Left ventricle myocardium inferior (tissue), 1 donor: ENCODE measurements around the gene OR5A1. TPM values are rescaled to one million over a fixed set of nuclear protein-coding genes. Genes with fewer than 3 reads are reported as not detected.

Source experiments
- DNase-seq: peaks from one replicate; pipeline ENCODE4 v3.0.0-alpha.2; 2020
- H3K27ac ChIP-seq: fragments of 200-600 bp; replicated peaks from 2 replicates; pipeline ENCODE4 v1.8.0; 2021
- H3K27me3 ChIP-seq: fragments of 200-600 bp; 2 replicates; pipeline ENCODE4 v1.8.0; 2021; ENCODE audit warnings: low read depth
- H3K36me3 ChIP-seq: fragments of 200-600 bp; 2 replicates; pipeline ENCODE4 v1.8.0; 2021
- H3K4me1 ChIP-seq: fragments of 200-600 bp; 2 replicates; pipeline ENCODE4 v1.8.0; 2021
- H3K4me3 ChIP-seq: fragments of 200-600 bp; 2 replicates; pipeline ENCODE4 v1.8.0; 2021; ENCODE audit warnings: mild to moderate bottlenecking, moderate library complexity
- H3K9me3 ChIP-seq: fragments of 200-600 bp; replicated peaks from 2 replicates; pipeline ENCODE4 v1.8.0; 2021
- intact Hi-C: fragments of 100-400 bp; cut with micrococcal nuclease; formaldehyde crosslinking; loops from one replicate; pipeline ENCODE4 v1.11.0; 2022
- total RNA-seq: library from RNA; stranded (reverse); fragmentation: NEBNext Ultra II Directional; extraction: Animal tissue kit (Norgen Biotek cat#: 25700); gene quantifications from one replicate; pipeline ENCODE4 v1.2.1, GENCODE V29; 2021
- TF ChIP-seq, protein P1 (sequence below): fragments of 200-600 bp; IDR thresholded peaks from 2 replicates; pipeline ENCODE4 v1.8.0; 2021; ENCODE audit warnings: antibody characterized with exemption, mild to moderate bottlenecking, borderline replicate concordance
- donor health status: DM: no; HTN: yes; CAD: no; lungs with severe emphysema.

The OR5A1 gene
- total RNA-seq, 1 donor from 2014 or later, result not detected

DNA sequence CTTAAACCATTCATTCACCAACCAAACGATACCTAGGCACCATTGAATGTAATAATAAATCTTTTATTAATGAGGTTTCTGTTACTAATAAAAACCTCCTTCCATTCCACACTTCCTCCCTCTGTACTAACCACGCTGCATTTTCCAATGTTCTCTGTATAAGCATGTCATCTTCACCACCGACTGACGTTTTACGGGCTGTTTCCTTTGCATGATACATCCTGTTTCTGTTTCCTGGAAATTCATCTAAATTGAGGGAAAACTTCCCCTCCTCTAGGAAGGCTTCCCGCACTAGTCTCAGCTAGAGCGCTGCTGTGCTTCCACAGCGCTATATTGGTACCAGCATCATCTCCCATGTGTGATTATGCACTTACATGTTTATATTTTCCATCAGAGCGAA, 38.9 kb downstream of the OR5A1 start:
- no peak overlapping the region for H3K4me3 ChIP-seq
- H3K4me1 ChIP-seq, result no peaks in the 10 kb centered on the region
- H3K27me3 ChIP-seq, result peaks cover 4% of the 10 kb centered on the region
- TF ChIP-seq, protein P1, sequence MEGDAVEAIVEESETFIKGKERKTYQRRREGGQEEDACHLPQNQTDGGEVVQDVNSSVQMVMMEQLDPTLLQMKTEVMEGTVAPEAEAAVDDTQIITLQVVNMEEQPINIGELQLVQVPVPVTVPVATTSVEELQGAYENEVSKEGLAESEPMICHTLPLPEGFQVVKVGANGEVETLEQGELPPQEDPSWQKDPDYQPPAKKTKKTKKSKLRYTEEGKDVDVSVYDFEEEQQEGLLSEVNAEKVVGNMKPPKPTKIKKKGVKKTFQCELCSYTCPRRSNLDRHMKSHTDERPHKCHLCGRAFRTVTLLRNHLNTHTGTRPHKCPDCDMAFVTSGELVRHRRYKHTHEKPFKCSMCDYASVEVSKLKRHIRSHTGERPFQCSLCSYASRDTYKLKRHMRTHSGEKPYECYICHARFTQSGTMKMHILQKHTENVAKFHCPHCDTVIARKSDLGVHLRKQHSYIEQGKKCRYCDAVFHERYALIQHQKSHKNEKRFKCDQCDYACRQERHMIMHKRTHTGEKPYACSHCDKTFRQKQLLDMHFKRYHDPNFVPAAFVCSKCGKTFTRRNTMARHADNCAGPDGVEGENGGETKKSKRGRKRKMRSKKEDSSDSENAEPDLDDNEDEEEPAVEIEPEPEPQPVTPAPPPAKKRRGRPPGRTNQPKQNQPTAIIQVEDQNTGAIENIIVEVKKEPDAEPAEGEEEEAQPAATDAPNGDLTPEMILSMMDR, result no peak
- intact Hi-C loops, result no loop called here
- H3K36me3 ChIP-seq, result no peaks in the 10 kb centered on the region
- no peaks in the 10 kb centered on the region for H3K9me3 ChIP-seq
- H3K27ac ChIP-seq, result no peak overlapping the region
- DNase-seq, result no peak

DNA sequence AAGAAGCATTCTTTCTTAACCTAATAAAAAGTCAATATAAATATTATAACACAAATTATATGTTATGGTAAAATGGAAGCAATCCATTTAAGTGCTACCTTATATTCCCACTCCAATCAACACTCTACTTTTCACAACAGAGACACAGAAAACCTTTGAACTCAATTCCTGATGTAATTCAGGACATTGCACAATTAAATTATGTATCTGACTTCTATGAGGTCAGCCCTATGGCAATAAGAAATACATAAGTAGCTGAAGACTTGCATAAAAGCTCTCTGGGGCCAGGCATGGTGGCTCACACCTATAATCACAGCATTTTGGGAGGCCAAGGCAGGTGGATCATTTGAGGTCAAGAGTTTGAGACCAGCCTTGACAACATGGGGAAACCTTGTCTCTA, 43.6 kb downstream of the OR5A1 start:
- H3K27ac ChIP-seq, result no peak overlapping the region
- H3K4me3 ChIP-seq, result no peak overlapping the region
- TF ChIP-seq, protein P1, result no peak
- H3K36me3 ChIP-seq, result no peaks in the 10 kb centered on the region
- intact Hi-C loops, result no loop called here
- no peak for DNase-seq
- peaks cover 4% of the 10 kb centered on the region for H3K27me3 ChIP-seq
- H3K4me1 ChIP-seq, result no peaks in the 10 kb centered on the region
- H3K9me3 ChIP-seq, result no peaks in the 10 kb centered on the region

DNA sequence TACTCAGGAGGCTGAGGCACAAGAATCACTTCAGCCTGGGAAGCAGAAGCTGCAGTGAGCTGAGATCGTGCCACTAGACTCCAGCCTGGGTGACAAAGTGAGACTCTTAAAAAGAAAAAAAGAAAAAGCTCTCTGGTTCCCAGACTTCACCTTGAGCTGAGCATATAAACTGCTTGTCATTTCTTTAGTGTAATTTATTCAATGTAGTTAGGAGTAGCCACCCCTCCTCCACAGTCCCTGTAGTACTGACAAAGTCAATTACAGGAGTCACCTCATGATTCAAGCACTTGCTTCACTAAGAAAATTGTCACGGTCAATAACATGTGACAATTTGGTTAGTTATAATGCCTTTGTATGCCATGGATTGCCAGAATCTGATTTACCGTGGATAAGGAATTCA, 44.1 kb downstream of the OR5A1 start:
- intact Hi-C loops, result no loop called here
- no peaks in the 10 kb centered on the region for H3K4me1 ChIP-seq
- no peaks in the 10 kb centered on the region for H3K36me3 ChIP-seq
- H3K4me3 ChIP-seq, result no peak overlapping the region
- no peak overlapping the region for H3K27ac ChIP-seq
- H3K27me3 ChIP-seq, result peaks cover 4% of the 10 kb centered on the region
- DNase-seq, result no peak
- TF ChIP-seq, protein P1, result no peak
- no peaks in the 10 kb centered on the region for H3K9me3 ChIP-seq

Other genes with a start within 250 kb of the OR5A1 start
- 9.5 TPM for gene MPEG1, start 223.5 kb upstream of the OR5A1 start, total RNA-seq
- not detected for gene OR5AN1, start 77.6 kb upstream of the OR5A1 start, total RNA-seq
- not detected for gene OR5A2, start 10.1 kb upstream of the OR5A1 start, total RNA-seq
- gene OR4D6, start 20.5 kb downstream of the OR5A1 start, total RNA-seq, result not detected
- gene OR4D10, start 36.8 kb downstream of the OR5A1 start, total RNA-seq, result not detected
- gene OR4D11, start 67.1 kb downstream of the OR5A1 start, total RNA-seq, result not detected
- gene OR4D9, start 75.1 kb downstream of the OR5A1 start, total RNA-seq, result not detected
- 30.0 TPM for gene OSBP, start 179.3 kb downstream of the OR5A1 start, total RNA-seq
- gene PATL1, start 232.6 kb downstream of the OR5A1 start, total RNA-seq, result 21.1 TPM